ENCODE results near the gene WDR81.

DNA sequence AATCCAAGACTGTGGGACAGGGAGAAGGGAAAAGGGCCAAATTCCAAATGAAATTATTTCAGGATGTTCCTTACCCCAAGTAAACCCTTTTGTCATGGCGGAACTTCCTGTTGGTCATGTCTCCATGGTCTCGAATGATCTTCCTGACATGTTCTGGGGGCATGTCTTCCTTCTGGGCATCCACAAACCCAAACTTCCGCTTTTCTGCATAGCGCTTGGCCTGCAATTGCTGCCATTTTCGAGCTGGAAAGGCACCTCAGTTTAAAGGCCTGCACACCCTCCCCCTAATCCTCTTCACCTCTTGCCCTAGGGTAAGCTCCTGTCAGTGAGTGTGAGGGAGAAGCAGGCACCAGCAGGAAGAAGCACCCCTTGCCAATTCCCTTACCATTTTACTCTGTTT lies 41.0 kb upstream of the WDR81 start:
- no peak for TF ChIP-seq CTCF (IDR thresholded peaks at IDR 0.05 in 2 of 3, conservative IDR thresholded peaks at IDR 0.05 in 1 of 3; ENCODE audit: borderline replicate concordance in 1 of 3, insufficient read depth in 1 of 3, low read depth in 2 of 3, low read length in 2 of 3)
- no peak for TF ChIP-seq POLR2A (IDR thresholded peaks at IDR 0.05; ENCODE audit: borderline replicate concordance, extremely low read depth, insufficient read depth, insufficient read length)
- no peak for TF ChIP-seq REST (IDR thresholded peaks at IDR 0.05; ENCODE audit: low read depth)
- TF ChIP-seq EZH2 (IDR thresholded peaks at IDR 0.05), result no peak
